IPS-NIHi7 (cell line): ENCODE data around the gene TMC5.

Experiments
- DNase-seq: peaks from one replicate; pipeline ENCODE4 v3.0.0; 2012; ENCODE audit warnings: mixed read lengths; ENCODE audit errors: extremely low spot score

Gene TMC5

GRCh38 chr16:19505600-19506303 lies 88.1 kb downstream of the TMC5 start:
- DNase-seq: no peak

- no peak for DNase-seq
Observed at GRCh38 chr16:19506965-19507364, 89.3 kb downstream of the TMC5 start.

GRCh38 chr16:19507867-19508266 lies 90.2 kb downstream of the TMC5 start:
- no peak for DNase-seq

GRCh38 chr16:19512297-19512696 lies 94.6 kb downstream of the TMC5 start:
- no peak for DNase-seq

DNA sequence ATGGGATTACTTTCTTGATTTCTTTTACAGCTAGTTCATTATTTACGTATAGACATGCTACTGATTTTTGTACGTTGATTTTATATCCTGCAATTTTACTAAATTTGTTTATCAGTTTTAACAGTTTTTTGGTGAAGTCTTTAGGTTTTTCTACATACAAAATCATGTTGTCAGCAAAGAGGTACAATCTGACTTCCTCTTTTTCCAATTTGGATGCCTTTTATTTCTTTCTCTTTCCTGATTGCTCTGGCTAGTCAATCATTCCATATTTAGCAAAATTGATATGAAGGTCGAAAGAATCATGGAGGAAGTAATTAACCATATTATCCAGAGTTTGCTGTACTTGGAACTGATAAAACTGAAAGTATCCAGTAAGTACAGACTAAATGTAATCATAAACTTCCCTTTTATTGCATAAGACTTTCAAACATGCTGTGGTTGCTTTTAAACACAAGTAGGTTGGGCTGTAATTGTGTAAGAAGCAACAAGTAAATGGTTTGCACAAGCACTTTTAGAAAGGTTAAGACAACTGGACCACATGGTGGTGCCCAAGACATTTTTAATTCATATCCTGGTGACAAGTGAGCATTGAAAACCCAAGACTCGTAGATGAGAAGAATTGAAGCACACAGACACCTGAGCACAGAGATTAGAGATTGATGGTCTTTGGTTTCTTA lies 95.8 kb downstream of the TMC5 start:
- DNase-seq: no peak

DNA sequence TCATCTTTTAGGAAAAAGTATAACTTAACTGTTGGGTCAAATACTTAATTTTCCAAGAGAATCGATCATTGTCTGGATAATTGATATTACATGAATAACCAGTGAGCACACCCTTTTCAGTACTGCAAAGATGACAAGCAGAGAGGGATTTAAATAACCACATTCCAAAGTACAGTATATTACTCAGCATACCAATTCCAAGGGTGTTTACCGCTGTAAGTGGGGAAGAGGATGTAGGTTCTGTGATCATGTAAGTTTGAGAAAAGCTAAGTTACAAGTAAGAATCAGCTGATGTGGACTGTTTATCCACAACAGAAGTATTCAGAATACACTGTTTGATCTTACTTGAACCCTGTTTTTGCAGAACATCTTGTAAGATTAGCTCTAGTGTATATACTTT lies 98.1 kb downstream of the TMC5 start:
- DNase-seq: no peak

- no peak for DNase-seq
Observed at GRCh38 chr16:19517424-19518089, 99.9 kb downstream of the TMC5 start.

DNA sequence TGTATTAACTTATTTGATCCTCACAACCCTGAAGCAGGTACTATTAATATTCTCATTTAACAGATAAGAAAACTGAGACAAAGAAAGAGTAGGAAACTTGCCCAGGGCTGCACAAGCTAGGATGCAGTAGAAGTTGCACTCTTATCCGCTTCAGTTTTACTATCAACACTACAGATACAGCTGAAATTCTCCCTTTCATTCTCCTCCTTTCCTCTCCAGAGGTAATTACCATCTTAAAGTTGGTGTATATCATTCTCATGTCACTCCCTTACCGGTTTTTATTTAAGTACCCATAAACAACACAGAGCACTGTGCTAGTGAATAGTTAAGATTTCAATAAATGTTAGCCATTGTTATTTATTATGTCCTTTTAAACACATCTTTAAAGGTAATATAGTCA lies 100.7 kb downstream of the TMC5 start:
- no peak for DNase-seq

- no peak for DNase-seq
Observed at GRCh38 chr16:19520861-19521331, 103.2 kb downstream of the TMC5 start.

GRCh38 chr16:19521471-19522396 lies 104.1 kb downstream of the TMC5 start, which contains the start of gene GDE1:
Gene GDE1 (minus strand): TSS chr16:19522098. CDS start chr16:19521964, 134 bp downstream.
- peak; percentile 97 for DNase-seq

DNA sequence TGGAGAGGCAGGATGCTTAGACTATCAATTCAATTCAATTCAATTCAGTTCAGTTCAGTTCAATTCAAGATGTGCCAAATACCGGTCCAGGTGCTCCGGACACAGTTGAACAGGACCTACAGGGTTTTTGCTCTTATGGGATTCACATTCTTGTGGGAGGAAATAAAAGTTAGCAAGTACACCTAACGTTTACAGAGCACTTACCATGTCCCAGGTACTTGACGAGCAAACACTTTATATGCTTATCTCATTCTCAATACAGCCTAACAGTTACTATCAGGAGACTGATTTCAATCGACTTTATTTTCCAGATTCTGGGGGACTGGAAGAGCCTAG lies 104.7 kb downstream of the TMC5 start:
- no peak for DNase-seq

DNA sequence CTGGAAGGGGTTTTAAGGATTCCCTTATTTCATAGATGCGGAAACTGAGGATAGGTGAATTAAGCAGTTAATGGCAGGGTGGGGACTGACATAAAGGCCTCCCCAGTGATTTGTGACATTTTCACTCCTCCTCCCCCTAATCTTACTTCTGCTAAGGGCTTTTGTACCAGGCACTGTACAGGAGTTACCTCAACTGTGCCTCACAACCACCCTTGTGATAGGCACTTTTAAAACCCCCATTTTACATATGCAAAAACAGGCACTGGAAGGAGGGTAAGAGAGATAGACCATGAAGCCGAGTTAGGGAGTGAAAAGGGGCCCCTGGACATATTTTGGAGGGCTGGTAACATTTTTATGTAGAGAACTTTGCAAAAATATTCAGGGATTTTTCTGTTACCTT lies 105.1 kb downstream of the TMC5 start:
- no peak for DNase-seq

DNA sequence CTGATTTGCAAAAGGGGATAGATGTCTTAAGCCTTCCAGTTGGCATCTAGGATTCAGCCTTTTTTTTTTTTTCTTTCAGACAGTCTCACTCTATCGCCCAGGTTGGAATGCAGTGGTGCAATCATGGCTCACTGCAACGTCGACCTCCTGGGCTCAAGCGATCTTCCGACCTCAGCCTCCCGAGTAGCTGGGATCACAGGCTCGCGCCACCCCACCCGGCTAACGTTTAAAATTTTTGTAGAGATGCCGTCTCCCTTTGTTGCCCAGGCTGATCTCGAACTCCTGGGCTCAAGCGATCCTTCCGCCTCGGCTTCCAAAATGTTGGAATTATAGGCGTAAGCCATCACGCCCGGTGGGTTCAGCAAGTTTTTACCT lies 105.5 kb downstream of the TMC5 start:
- no peak for DNase-seq

DNA sequence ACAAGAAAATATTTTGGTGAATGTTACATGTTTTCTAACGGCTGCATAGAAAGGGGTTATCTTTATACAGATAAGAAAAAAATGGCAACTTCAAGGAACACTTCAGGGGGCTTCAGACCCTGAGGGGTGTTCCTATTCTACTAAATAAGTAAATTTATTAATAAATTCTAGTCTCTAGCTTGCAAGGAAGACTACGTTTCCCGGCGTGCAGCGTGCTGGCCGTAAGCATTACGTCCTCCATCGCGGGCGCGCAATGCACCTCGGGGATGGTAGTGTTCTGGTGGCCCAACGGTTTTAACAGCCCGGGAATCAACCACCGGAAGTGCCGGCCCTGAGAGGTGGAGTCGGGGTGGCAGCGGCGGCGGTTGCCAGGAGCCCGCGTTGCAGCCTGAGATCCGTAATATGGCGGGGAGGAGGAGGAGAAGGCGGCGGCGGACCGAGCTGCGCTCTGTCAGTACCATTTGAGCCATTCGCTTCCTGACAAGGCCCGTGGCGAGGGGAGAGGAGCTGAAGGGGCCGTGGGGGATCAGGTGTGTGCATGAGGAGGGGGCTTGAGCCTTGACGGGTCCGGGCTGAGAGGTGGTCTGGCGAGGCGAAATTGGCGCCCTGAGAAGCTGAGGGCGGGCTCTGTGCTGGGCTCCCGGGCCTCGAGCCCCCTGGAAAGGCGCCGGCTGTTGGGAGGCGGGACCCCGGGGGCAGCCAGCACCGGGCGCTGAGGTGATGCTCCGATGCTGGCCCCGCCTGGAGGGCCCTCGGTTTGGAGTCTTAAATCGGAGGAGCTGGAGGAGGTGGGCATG lies 106.1 kb downstream of the TMC5 start, which contains the start of gene CCP110:
CCP110 (plus strand) TSS at position 384 of the 797 bp plus-strand sequence. CDS start 3,940 bp downstream, outside the sequence.
- peak; percentile 90 for DNase-seq

DNA sequence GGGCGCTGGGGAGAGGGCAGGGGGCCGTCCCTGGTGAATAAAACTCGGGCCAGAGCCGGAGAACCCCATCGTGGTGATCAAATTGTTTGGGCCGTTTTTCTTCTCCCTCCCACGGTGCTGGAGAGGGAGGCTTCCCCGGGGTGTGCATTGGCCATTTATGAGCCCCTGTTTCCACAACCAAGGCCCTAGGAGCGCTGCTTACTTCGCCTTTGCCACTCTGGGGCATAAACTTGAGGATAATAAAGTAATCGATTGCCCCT lies 106.6 kb downstream of the TMC5 start:
- DNase-seq: no peak

GRCh38 chr16:19524616-19525384 lies 107.1 kb downstream of the TMC5 start:
- no peak for DNase-seq

GRCh38 chr16:19525385-19525723 lies 107.7 kb downstream of the TMC5 start:
- DNase-seq: no peak

GRCh38 chr16:19527161-19527560 lies 109.5 kb downstream of the TMC5 start:
- DNase-seq: no peak

DNA sequence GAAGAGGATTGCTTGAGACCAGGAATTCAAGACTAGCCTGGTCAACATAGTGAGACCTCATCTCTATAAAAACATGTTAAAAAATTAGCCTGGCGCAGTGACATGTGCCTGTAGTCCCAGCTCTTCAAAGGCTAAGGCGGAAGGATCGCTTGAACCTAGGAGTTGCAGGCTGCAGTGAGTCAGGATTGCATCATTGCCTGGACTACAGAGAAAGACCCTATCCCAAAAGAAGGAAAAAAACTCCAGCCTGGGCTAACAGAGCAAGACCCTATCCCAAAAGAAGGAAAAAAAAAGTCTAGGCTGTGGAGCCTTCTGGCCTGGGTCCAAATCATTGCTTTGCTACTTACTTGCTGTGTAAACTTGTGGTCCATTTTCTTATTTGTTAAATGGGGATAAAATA lies 111.0 kb downstream of the TMC5 start:
- DNase-seq: no peak

GRCh38 chr16:19532601-19533000 lies 114.9 kb downstream of the TMC5 start:
- no peak for DNase-seq
